HFF-Myc (cell line): ENCODE measurements around the gene C21orf58.

Experiments used
- DNase-seq: peaks from one replicate; pipeline ENCODE4 v3.0.0-alpha.2; 2011; ENCODE audit warnings: low read depth; ENCODE audit errors: extremely low read depth
- H3K4me3 ChIP-seq: replicated peaks from 2 replicates; pipeline ENCODE4 v1.5.1; 2011; ENCODE audit warnings: low read depth, mild to moderate bottlenecking, control low read depth, low read length
- TF ChIP-seq, protein P1 (sequence below): IDR thresholded peaks from 2 replicates; pipeline ENCODE4 v1.5.1; 2012; ENCODE audit warnings: mild to moderate bottlenecking, low read depth, low read length, control low read depth; ENCODE audit errors: missing control alignments

C21orf58 gene

DNA sequence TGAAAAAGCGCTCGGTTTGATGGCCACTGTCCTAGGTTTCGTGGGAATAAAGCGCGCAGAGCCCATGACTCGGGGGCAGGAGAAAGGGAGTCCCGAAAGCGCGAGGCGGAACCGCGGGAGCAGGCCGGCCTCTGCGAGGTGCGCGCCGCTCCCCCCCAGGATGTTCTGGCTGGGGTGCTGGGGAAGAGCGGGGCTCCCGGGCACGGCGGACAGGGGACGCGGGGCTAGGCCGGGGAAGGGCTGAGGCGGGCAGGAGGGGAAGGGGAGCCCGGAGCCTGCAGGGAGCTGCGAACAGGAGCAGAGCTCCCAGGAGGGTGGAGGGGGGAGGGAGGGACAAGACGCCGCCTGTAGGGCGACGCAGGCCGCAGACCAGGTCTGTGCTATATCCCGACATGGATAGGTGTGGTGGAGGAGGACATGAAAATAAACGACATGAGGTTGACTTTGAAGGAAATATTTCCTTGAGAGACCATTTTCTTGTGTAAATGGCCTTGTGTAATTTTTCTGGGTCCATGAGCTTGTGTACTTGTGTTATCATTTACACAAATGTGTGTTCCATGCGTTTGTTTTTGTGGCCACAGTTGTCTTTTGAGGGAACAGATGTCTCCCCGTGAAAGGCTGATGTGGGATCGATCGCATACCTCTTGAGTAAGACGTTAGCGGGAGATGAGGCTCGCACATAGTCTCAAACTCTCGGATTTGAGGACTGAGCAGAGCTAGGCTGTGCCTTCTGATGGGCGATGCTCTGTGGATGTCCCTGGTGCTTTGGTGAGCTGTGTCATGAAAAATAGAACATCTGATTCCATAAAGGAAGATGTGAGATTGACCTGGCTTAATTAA lies 1.6 kb upstream of the C21orf58 start:
- peak overlapping the region; percentile 95 for H3K4me3 ChIP-seq
- DNase-seq = no peak
- TF ChIP-seq, protein P1, sequence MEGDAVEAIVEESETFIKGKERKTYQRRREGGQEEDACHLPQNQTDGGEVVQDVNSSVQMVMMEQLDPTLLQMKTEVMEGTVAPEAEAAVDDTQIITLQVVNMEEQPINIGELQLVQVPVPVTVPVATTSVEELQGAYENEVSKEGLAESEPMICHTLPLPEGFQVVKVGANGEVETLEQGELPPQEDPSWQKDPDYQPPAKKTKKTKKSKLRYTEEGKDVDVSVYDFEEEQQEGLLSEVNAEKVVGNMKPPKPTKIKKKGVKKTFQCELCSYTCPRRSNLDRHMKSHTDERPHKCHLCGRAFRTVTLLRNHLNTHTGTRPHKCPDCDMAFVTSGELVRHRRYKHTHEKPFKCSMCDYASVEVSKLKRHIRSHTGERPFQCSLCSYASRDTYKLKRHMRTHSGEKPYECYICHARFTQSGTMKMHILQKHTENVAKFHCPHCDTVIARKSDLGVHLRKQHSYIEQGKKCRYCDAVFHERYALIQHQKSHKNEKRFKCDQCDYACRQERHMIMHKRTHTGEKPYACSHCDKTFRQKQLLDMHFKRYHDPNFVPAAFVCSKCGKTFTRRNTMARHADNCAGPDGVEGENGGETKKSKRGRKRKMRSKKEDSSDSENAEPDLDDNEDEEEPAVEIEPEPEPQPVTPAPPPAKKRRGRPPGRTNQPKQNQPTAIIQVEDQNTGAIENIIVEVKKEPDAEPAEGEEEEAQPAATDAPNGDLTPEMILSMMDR = peak; percentile 21

- TF ChIP-seq, protein P1 = no peak
- peak overlapping the region; percentile 95 for H3K4me3 ChIP-seq
- DNase-seq = no peak
Observed at GRCh38 chr21:46324390-46325072, 861 bp upstream of the C21orf58 start.

- H3K4me3 ChIP-seq = peak overlapping the region; percentile 95
- DNase-seq = no peak
- TF ChIP-seq, protein P1 = no peak
Observed at GRCh38 chr21:46323227-46323709, 402 bp downstream of the C21orf58 start.

GRCh38 chr21:46322351-46323226 lies 1.1 kb downstream of the C21orf58 start:
- peak overlapping the region; percentile 95 for H3K4me3 ChIP-seq

DNA sequence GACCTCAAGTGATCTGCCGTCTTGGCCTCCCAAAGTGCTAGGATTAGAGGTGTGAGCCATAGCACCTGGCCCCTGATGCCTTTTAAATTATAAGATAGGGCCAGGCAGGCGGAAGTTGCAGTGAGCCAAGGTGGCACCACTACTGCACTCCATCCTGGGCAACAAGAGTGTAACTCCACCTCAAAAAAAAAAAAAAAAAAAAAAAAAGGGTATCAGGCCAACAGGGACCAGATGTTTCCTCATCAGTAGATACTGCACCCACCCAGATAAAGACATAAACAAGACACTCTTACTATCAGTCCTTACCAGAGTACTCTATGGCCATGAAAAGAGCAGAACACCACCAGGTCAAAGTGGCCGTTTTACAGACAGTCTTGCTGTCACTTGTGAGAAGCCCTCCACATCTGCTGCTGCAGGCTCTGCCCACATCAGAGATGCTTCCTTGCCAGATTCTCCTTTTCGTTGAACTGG lies 3.3 kb downstream of the C21orf58 start:
- TF ChIP-seq, protein P1 = no peak
- DNase-seq = no peak
- H3K4me3 ChIP-seq = peak overlapping the region; percentile 95

More at GRCh38 chr21:46322351-46323226, 1.1 kb downstream of the C21orf58 start:
- no peak for DNase-seq
- TF ChIP-seq, protein P1 = no peak

DNA sequence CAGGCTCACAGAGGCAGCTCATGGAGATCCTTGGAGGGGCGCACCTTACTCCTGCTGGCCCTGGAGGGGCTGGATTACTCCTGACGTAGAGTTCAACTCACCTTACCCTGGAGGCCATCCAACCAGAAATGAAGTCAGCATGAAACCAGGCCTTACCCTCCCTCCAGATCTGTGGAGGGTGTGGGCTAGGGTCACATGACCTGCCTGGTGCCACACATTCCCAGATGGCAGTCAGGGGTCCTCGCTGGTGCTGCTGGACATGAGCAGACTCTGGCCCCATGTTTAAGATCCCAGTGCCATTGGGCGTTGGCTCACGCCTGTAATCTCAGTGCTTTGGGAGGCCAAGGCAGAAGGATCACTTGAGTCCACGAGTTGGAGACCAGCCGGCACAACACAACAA lies 4.5 kb downstream of the C21orf58 start:
- no peak overlapping the region for H3K4me3 ChIP-seq
- TF ChIP-seq, protein P1 = no peak
- DNase-seq = no peak
